Suprapubic skin (tissue), 4 donors: ENCODE measurements around the gene ITSN2. TPM values are rescaled to one million over a fixed set of nuclear protein-coding genes. Genes with fewer than 3 reads are reported as not detected.

Experiments
- DNase-seq, 2 donors: peaks; one replicate each; pipeline ENCODE4 v3.0.0-alpha.2; 2019; ENCODE audit warnings: low spot score in 2 of 2
- H3K27ac ChIP-seq: fragments of 200-600 bp; sonication (generic); one replicate; pipeline ENCODE4 v1.5.1; 2019
- H3K27me3 ChIP-seq: fragments of 200-600 bp; sonication (generic); one replicate; pipeline ENCODE4 v1.5.1; 2019
- H3K36me3 ChIP-seq: fragments of 200-600 bp; sonication (generic); one replicate; pipeline ENCODE4 v1.5.1; 2019
- H3K4me1 ChIP-seq: fragments of 200-600 bp; sonication (generic); one replicate; pipeline ENCODE4 v1.5.1; 2019
- H3K4me3 ChIP-seq: fragments of 200-600 bp; sonication (generic); one replicate; pipeline ENCODE4 v1.5.1; 2019; ENCODE audit warnings: mild to moderate bottlenecking
- H3K9me3 ChIP-seq: fragments of 200-600 bp; sonication (generic); one replicate; pipeline ENCODE4 v1.5.1; 2019
- CTCF ChIP-seq, 2 donors: fragments of 200-600 bp in 1 of 2; fragments of 450-650 bp in 1 of 2; sonication (generic) in 1 of 2; IDR thresholded peaks; one replicate each; pipeline ENCODE4 v1.5.1; 2016 to 2019; ENCODE audit warnings: antibody characterized with exemption in 2 of 2, mild to moderate bottlenecking in 1 of 2, moderate library complexity in 1 of 2
- EP300 ChIP-seq: sonication (generic); formaldehyde crosslinking; IDR thresholded peaks from one replicate; pipeline ENCODE4 v1.6.1; 2017; ENCODE audit warnings: antibody characterized with exemption
- POLR2A ChIP-seq, 2 donors: fragments of 450-650 bp; IDR thresholded peaks; one replicate each; pipeline ENCODE4 v1.6.1; 2017; ENCODE audit warnings: antibody characterized with exemption in 2 of 2, mild to moderate bottlenecking in 2 of 2, moderate library complexity in 2 of 2
- POLR2AphosphoS5 ChIP-seq, 3 donors: sonication (generic); formaldehyde crosslinking; IDR thresholded peaks; one replicate each; pipeline ENCODE4 v1.6.1; 2017; ENCODE audit warnings: antibody characterized with exemption in 3 of 3
- WGBS: methylation state at CpG from one replicate; pipeline ENCODE4 v1.1.5; 2018; 5-methylcytosine and 5-hydroxymethylcytosine counted together
- total RNA-seq, 4 donors: library from RNA; depleted of rRNA; stranded (reverse); fragments of >200 nt; gene quantifications; one replicate each; pipeline ENCODE4 v1.1.0, GENCODE V29; 2016

Gene ITSN2
- total RNA-seq, 4 donors from 2014 or later: 65.8 to 92.6 (median 69.7) TPM

GRCh38 chr2:24207359-24207758, 153.0 kb downstream of the ITSN2 start:
- DNase-seq: no peak
- WGBS: 96% methylated on average over 11 of the region's 11 CpGs
- Histone ChIP-seq H3K36me3 (peaks cover 94% of the 10 kb centered on the region), H3K9me3 (no peaks in the 10 kb centered on the region), H3K4me3 (no peak overlapping the region), H3K27ac (no peak overlapping the region), H3K4me1 (no peaks in the 10 kb centered on the region), H3K27me3 (no peaks in the 10 kb centered on the region)
- TF ChIP-seq POLR2AphosphoS5 (IDR thresholded peaks at IDR 0.05) (no peak), POLR2A (IDR thresholded peaks at IDR 0.05) (no peak), EP300 (no peak), CTCF (IDR thresholded peaks at IDR 0.05) (no peak)

GRCh38 chr2:24206714-24207113, 153.6 kb downstream of the ITSN2 start:
- WGBS: 95% methylated on average over 8 of the region's 8 CpGs
- Histone ChIP-seq H3K27me3 (no peaks in the 10 kb centered on the region), H3K4me3 (no peak overlapping the region), H3K9me3 (no peaks in the 10 kb centered on the region), H3K36me3 (peaks cover 89% of the 10 kb centered on the region), H3K27ac (no peak overlapping the region), H3K4me1 (no peaks in the 10 kb centered on the region)
- TF ChIP-seq POLR2AphosphoS5 (IDR thresholded peaks at IDR 0.05) (no peak), EP300 (no peak), CTCF (IDR thresholded peaks at IDR 0.05) (no peak), POLR2A (IDR thresholded peaks at IDR 0.05) (no peak)
- no peak for DNase-seq

- no peaks in the 10 kb centered on the region for H3K9me3 ChIP-seq
- no peak for DNase-seq
- no peak overlapping the region for H3K27ac ChIP-seq
- no peaks in the 10 kb centered on the region for H3K27me3 ChIP-seq
- whole genome bisulfite sequencing: 93% methylated on average over 6 of the region's 6 CpGs
- no peak overlapping the region for H3K4me3 ChIP-seq
- peaks cover 84% of the 10 kb centered on the region for H3K36me3 ChIP-seq
- no peaks in the 10 kb centered on the region for H3K4me1 ChIP-seq
- TF ChIP-seq CTCF (IDR thresholded peaks at IDR 0.05): no peak
- no peak for TF ChIP-seq EP300
- TF ChIP-seq POLR2AphosphoS5 (IDR thresholded peaks at IDR 0.05): no peak
- no peak for TF ChIP-seq POLR2A (IDR thresholded peaks at IDR 0.05)
These were observed 154.1 kb downstream of the ITSN2 start for GRCh38 chr2:24206242-24206641.

GRCh38 chr2:24205131-24205530, 155.2 kb downstream of the ITSN2 start:
- H3K27ac ChIP-seq: no peak overlapping the region
- H3K36me3 ChIP-seq: peaks cover 74% of the 10 kb centered on the region
- WGBS: 93% methylated on average over 4 of the region's 4 CpGs
- no peak overlapping the region for H3K4me3 ChIP-seq
- H3K27me3 ChIP-seq: no peaks in the 10 kb centered on the region
- H3K4me1 ChIP-seq: no peaks in the 10 kb centered on the region
- TF ChIP-seq POLR2A (IDR thresholded peaks at IDR 0.05): no peak
- TF ChIP-seq EP300: no peak
- no peak for TF ChIP-seq CTCF (IDR thresholded peaks at IDR 0.05)
- TF ChIP-seq POLR2AphosphoS5 (IDR thresholded peaks at IDR 0.05): no peak
- no peak for DNase-seq
- no peaks in the 10 kb centered on the region for H3K9me3 ChIP-seq

GRCh38 chr2:24204505-24204904, 155.8 kb downstream of the ITSN2 start:
- Histone ChIP-seq H3K4me1 (no peaks in the 10 kb centered on the region), H3K27me3 (no peaks in the 10 kb centered on the region), H3K36me3 (peaks cover 68% of the 10 kb centered on the region), H3K9me3 (no peaks in the 10 kb centered on the region), H3K4me3 (no peak overlapping the region), H3K27ac (no peak overlapping the region)
- DNase-seq: no peak
- no peak for TF ChIP-seq POLR2AphosphoS5 (IDR thresholded peaks at IDR 0.05)
- TF ChIP-seq EP300: no peak
- TF ChIP-seq POLR2A (IDR thresholded peaks at IDR 0.05): no peak
- TF ChIP-seq CTCF (IDR thresholded peaks at IDR 0.05): no peak
- WGBS: 93% methylated on average over 10 of the region's 12 CpGs
